Measurements from ENCODE around the gene ANO8.

The ANO8 gene

GRCh38 chr19:17327068-17327653 lies 7.5 kb downstream of the ANO8 start:
- no peak for DNase-seq

GRCh38 chr19:17326595-17326966 lies 8.1 kb downstream of the ANO8 start:
- no peak for DNase-seq

- no peak for DNase-seq
Observed at GRCh38 chr19:17325881-17326594, 8.6 kb downstream of the ANO8 start.

GRCh38 chr19:17325133-17325532 lies 9.5 kb downstream of the ANO8 start:
- DNase-seq, result no peak

- DNase-seq, result no peak
Observed at GRCh38 chr19:17324357-17325114, 10.1 kb downstream of the ANO8 start.

GRCh38 chr19:17323964-17324332 lies 10.7 kb downstream of the ANO8 start:
- DNase-seq, result no peak

GRCh38 chr19:17323300-17323963 lies 11.2 kb downstream of the ANO8 start:
- no peak for DNase-seq

GRCh38 chr19:17322854-17323253 lies 11.8 kb downstream of the ANO8 start:
- no peak for DNase-seq

GRCh38 chr19:17321655-17322489 lies 12.8 kb downstream of the ANO8 start:
- DNase-seq, result no peak

GRCh38 chr19:17320435-17320834 lies 14.2 kb downstream of the ANO8 start:
- no peak for DNase-seq

GRCh38 chr19:17319473-17320238 lies 15.0 kb downstream of the ANO8 start:
- DNase-seq, result no peak

- DNase-seq, result no peak
Observed at GRCh38 chr19:17318966-17319365, 15.7 kb downstream of the ANO8 start.

GRCh38 chr19:17314007-17314593 lies 20.6 kb downstream of the ANO8 start:
- DNase-seq, result no peak

- DNase-seq, result no peak
Observed at GRCh38 chr19:17312189-17313113, 22.2 kb downstream of the ANO8 start.

- no peak for DNase-seq
Observed at GRCh38 chr19:17311455-17312188, 23.0 kb downstream of the ANO8 start.

- no peak for DNase-seq
Observed at GRCh38 chr19:17309965-17310461, 24.6 kb downstream of the ANO8 start.

GRCh38 chr19:17309198-17309964 lies 25.3 kb downstream of the ANO8 start, which contains the start of gene DDA1:
DDA1 (plus strand) TSS chr19:17309563; CDS start chr19:17309655, 92 bp downstream.
- peak; percentile 99 for DNase-seq

- no peak for DNase-seq
Observed at GRCh38 chr19:17307876-17308377, 26.7 kb downstream of the ANO8 start.

All from NCI-H1436 (cell line).